Pancreas (tissue), 10 donors: Measurements from ENCODE around the gene GAB2. TPM values are rescaled to one million over a fixed set of nuclear protein-coding genes. Genes with fewer than 3 reads are reported as not detected.
A peak's percentile ranks its signal among the peaks of the same experiment; 100 is the strongest.

Source experiments
- ATAC-seq, 4 donors: fragments of 200-7000 bp; cut with Tn5 transposase; one replicate each; pipeline versions ENCODE4 v1.8.0 to v1.9.1; 2020; ENCODE audit warnings: mild to moderate bottlenecking in 4 of 4, moderate library complexity in 4 of 4
- DNase-seq, 6 donors: peaks; one replicate each; pipeline ENCODE4 v3.0.0-alpha.2; 2020
- FAIRE-seq: peaks from 2 replicates; lab custom pipeline; 2012; peaks lifted over from hg19 to GRCh38; lab: Jason Lieb, UNC
- H3K27ac ChIP-seq, 4 donors: fragments of 200-600 bp; sonication (generic); 1 replicate in 3 of 4; 2 replicates in 1 of 4; pipeline versions ENCODE4 v1.5.0 to v1.8.0; 2020
- H3K27me3 ChIP-seq, 4 donors: fragments of 200-600 bp; one replicate each; pipeline ENCODE4 v1.8.0; 2021
- H3K36me3 ChIP-seq, 3 donors: fragments of 200-600 bp; sonication (generic) in 1 of 3; one replicate each; pipeline versions ENCODE4 v1.5.0 to v1.8.0; 2020 to 2021
- H3K4me1 ChIP-seq, 3 donors: fragments of 200-600 bp; one replicate each; pipeline ENCODE4 v1.8.0; 2021
- H3K4me3 ChIP-seq, 4 donors: fragments of 200-600 bp; sonication (generic) in 2 of 4; one replicate each; pipeline versions ENCODE4 v1.5.0 to v1.8.0; 2020 to 2021
- H3K9me3 ChIP-seq, 4 donors: fragments of 200-600 bp; one replicate each; pipeline ENCODE4 v1.8.0; 2021
- WGBS, 2 donors: extraction: QIAGEN DNeasy Blood & Tissue Kit; methylation state at CpG; one replicate each; pipeline ENCODE4 v1.1.7; 2013; 5-methylcytosine and 5-hydroxymethylcytosine counted together
- intact Hi-C, 3 donors: fragments of 100-400 bp; cut with DNase I; formaldehyde crosslinking; loops; one replicate each; pipeline versions ENCODE4 v1.11.1 to v1.14.2; 2022
- polyA plus RNA-seq, 2 donors: library from polyadenylated mRNA; stranded (reverse); fragments of 200-250 nt; gene quantifications; one replicate each; pipeline ENCODE4 v1.2.3, GENCODE V29; 2013
- total RNA-seq, 6 donors: library from RNA; stranded (reverse); fragmentation: NEBNext Ultra II Directional in 4 of 6; extraction: Animal tissue kit (Norgen Biotek cat#: 25700) in 4 of 6; gene quantifications; one replicate each; pipeline versions ENCODE4 v1.2.1 to v1.2.4, GENCODE V29; 2021 to 2023
- TF ChIP-seq, protein P1 (sequence below), 4 donors: fragments of 200-600 bp; sonication (generic) in 3 of 4; IDR thresholded peaks; one replicate each; pipeline versions ENCODE4 v1.5.0 to v1.8.0; 2021; ENCODE audit warnings: antibody characterized with exemption in 4 of 4
- donor health status: healthy with polysubstance abuse.
- donor health status: DM: no; HTN: no; CAD: no; lungs with moderate emphysema.
- donor health status: DM: no; HTN: no; CAD: no.
- donor health status: control.
- donor health status: control.
- donor health status: Bipolar disorder and iron deficiency.
- donor health status: DM: yes; HTN: yes; CAD: no.
- donor health status: DM: no; HTN: no; CAD: no.
- donor health status: DM: no; HTN: no; CAD: no.
- donor health status: DM: yes; HTN: yes; CAD: no.

The GAB2 gene
- total and polyA plus RNA-seq, 8 donors = 3.1 to 17.8 (median 9.4) TPM

- WGBS, 2 donors = 2 to 3% methylated on average over 38 of the region's 38 CpGs
- ATAC-seq = peak; percentile 63 to 81 (median 75)
- peak overlapping the region; percentile 22 to 85 (median 81) for H3K4me3 ChIP-seq
- peaks cover 0 to 16% (median 8%) of the 10 kb centered on the region in 3 donors for H3K4me1 ChIP-seq
- DNase-seq = peak; percentile 72 to 88 (median 86)
- H3K27me3 ChIP-seq = no peaks in the 10 kb centered on the region
- H3K27ac ChIP-seq = peak overlapping the region; percentile 80 to 95 (median 88)
- no peaks in the 10 kb centered on the region for H3K36me3 ChIP-seq
- intact Hi-C loops = no loop called here
- no peak for FAIRE-seq
- TF ChIP-seq, protein P1, sequence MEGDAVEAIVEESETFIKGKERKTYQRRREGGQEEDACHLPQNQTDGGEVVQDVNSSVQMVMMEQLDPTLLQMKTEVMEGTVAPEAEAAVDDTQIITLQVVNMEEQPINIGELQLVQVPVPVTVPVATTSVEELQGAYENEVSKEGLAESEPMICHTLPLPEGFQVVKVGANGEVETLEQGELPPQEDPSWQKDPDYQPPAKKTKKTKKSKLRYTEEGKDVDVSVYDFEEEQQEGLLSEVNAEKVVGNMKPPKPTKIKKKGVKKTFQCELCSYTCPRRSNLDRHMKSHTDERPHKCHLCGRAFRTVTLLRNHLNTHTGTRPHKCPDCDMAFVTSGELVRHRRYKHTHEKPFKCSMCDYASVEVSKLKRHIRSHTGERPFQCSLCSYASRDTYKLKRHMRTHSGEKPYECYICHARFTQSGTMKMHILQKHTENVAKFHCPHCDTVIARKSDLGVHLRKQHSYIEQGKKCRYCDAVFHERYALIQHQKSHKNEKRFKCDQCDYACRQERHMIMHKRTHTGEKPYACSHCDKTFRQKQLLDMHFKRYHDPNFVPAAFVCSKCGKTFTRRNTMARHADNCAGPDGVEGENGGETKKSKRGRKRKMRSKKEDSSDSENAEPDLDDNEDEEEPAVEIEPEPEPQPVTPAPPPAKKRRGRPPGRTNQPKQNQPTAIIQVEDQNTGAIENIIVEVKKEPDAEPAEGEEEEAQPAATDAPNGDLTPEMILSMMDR (IDR thresholded peaks at IDR 0.05) = peak in 3 of 4 donors; percentile 11 to 40 (median 27)
- no peaks in the 10 kb centered on the region for H3K9me3 ChIP-seq
These were observed 1.1 kb downstream of the GAB2 start for GRCh38 chr11:78416285-78417174.

DNA sequence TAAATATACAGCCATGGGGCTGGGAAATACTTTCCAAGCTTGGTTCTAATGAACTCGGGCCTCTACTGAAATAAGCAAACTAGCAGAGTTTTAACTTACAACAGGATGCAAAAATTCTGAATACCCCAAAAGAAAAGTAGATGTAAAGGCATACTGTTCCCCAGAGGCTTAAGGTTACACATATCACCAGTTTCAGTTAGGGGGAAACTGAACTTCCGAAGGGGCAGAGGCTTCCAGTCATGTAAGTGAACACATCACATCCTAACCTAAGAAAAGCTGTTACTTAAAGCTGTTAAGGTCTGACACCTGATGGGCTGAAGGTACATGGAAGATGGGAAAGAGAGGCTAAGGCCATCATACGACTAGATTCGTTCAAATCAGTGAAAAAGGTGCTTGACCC is 2.3 kb downstream of the GAB2 start:
- peaks cover 0 to 16% (median 8%) of the 10 kb centered on the region in 3 donors for H3K4me1 ChIP-seq
- no peak overlapping the region for H3K27ac ChIP-seq
- ATAC-seq = no peak
- no peak for FAIRE-seq
- H3K27me3 ChIP-seq = no peaks in the 10 kb centered on the region
- H3K9me3 ChIP-seq = no peaks in the 10 kb centered on the region
- intact Hi-C loops = no loop called here
- no peaks in the 10 kb centered on the region for H3K36me3 ChIP-seq
- no peak for DNase-seq
- WGBS, 2 donors = 74 to 75% methylated on average over 4 of the region's 4 CpGs
- TF ChIP-seq, protein P1 (IDR thresholded peaks at IDR 0.05) = no peak
- H3K4me3 ChIP-seq = no peak overlapping the region

DNA sequence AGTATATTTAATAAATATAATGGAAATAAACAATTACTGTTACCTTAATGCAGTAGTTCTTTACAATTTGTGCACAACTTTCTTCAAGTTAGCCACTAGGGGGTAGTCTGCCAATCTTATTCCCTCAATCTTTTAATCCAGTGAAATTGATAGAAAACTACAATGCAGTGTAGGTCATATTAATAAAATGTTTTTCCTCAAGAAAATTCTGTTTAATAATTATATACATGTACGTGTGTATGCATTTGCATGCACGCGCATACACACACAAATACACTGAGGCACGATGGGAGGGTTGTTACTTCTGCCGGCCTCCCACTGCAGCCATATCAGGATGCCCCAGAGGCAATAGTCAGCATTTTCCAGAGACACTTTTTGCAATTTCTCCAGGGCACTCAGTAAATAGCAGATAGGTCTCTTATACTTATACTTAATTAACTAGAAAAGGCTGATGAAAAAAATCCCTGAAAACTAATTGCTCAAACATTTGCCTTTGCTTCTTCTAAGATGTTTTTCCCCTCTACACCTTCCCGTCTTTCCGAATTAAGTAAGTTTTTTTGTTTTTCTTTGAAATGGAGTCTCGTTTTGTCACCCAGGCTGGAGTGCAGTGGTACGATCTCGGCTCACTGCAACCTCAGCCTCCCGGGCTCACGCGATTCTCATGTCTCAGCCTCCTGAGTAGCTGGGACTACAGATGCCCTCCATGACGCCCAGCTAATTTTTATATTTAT is 3.1 kb downstream of the GAB2 start:
- DNase-seq (no peak), ATAC-seq (no peak), FAIRE-seq (no peak)
- peaks cover 0 to 11% (median 8%) of the 10 kb centered on the region in 3 donors for H3K4me1 ChIP-seq
- no peaks in the 10 kb centered on the region for H3K27me3 ChIP-seq
- TF ChIP-seq, protein P1 (IDR thresholded peaks at IDR 0.05) = peak; percentile 7 to 53 (median 32)
- no peak overlapping the region for H3K4me3 ChIP-seq
- intact Hi-C loops = no loop called here
- no peak overlapping the region for H3K27ac ChIP-seq
- WGBS, 2 donors = 78 to 85% methylated on average over 14 of the region's 14 CpGs
- no peaks in the 10 kb centered on the region for H3K9me3 ChIP-seq
- H3K36me3 ChIP-seq = no peaks in the 10 kb centered on the region

GRCh38 chr11:78408619-78409018 is 9.0 kb downstream of the GAB2 start:
- Histone ChIP-seq H3K4me3 (no peak overlapping the region), H3K36me3 (no peaks in the 10 kb centered on the region), H3K9me3 (no peaks in the 10 kb centered on the region), H3K27me3 (no peaks in the 10 kb centered on the region), H3K4me1 (no peaks in the 10 kb centered on the region), H3K27ac (no peak overlapping the region)
- TF ChIP-seq, protein P1 (IDR thresholded peaks at IDR 0.05) = no peak
- DNase-seq (no peak), ATAC-seq (no peak), FAIRE-seq (no peak)
- 95 to 96% methylated on average over 3 of the region's 3 CpGs for WGBS, 2 donors
- intact Hi-C loops = no loop called here
